SH-SY5Y (cell line): ENCODE results near the gene PFKFB2.

Experiments
- GATA2 ChIP-seq: IDR thresholded peaks from 2 replicates; pipeline ENCODE4 v1.6.1; 2011; ENCODE audit warnings: mild to moderate bottlenecking, low read depth, low read length
- GATA3 ChIP-seq: IDR thresholded peaks from 2 replicates; pipeline ENCODE4 v1.6.1; 2011; ENCODE audit warnings: low read depth, mild to moderate bottlenecking, low read length, moderate library complexity

DNA sequence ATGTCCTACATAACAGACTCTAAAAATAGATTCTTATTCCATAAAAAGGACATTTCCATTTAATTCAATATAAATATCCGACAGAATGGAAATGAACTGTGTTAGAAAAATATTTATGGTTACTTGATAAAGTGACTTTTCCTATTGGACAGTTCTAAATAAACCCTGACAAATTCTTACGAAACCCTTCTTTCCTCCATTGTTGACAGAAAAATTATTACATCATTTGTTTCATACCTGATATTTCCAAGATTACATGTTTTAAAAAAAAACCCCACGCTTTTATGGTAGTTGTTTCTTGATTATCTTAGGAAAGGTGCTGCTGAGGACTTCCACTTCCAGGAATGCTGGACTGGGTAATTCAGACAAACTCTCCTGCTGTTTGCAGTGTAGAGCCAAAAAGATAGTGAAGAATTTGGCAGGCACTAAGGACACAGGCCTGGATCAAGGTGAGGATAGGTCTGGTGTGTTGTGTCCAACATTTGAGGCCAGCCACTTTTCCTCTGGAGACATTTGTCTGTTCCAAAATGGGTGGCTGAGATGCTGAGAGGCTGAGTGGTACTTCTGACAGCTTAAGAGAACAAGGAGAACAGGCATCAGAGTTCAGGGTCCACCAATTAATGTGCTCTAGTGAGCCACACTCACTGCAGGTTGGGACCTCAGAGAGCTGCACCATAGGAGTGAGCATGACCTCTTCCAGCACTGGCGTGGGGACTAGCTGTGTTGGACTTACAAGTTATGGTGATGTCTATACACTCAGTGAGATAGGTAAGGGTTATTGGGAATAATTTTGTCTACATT, 13.5 kb upstream of the PFKFB2 start:
- TF ChIP-seq GATA2: no peak
- no peak for TF ChIP-seq GATA3
